Skeletal muscle satellite cell (primary cell): ENCODE measurements around the gene AKAP3. TPM values are rescaled to one million over a fixed set of nuclear protein-coding genes. Genes with fewer than 3 reads are reported as not detected.

Experiments
- H3K27me3 ChIP-seq: 2 replicates; pipeline ENCODE4 v1.7.0; 2013; ENCODE audit warnings: low read length; ENCODE audit not compliant: control insufficient read depth, insufficient read depth
- H3K36me3 ChIP-seq: 2 replicates; pipeline ENCODE4 v1.7.0; 2013; ENCODE audit warnings: mild to moderate bottlenecking, control low read depth, low read length; ENCODE audit not compliant: insufficient read depth
- H3K4me1 ChIP-seq: 2 replicates; pipeline ENCODE4 v1.7.0; 2013; ENCODE audit warnings: low read length; ENCODE audit not compliant: control insufficient read depth, insufficient read depth
- H3K4me2 ChIP-seq: 2 replicates; pipeline ENCODE4 v1.7.0; 2013; ENCODE audit warnings: mild to moderate bottlenecking, low read length
- H3K4me3 ChIP-seq: 2 replicates; pipeline ENCODE4 v1.7.0; 2013; ENCODE audit warnings: low read length
- H3K9ac ChIP-seq: 2 replicates; pipeline ENCODE4 v1.7.0; 2013; ENCODE audit warnings: mild to moderate bottlenecking, low read depth, low read length, moderate library complexity
- H3K9me3 ChIP-seq: replicated peaks from 2 replicates; pipeline ENCODE4 v1.7.0; 2013; ENCODE audit warnings: mild to moderate bottlenecking, control low read depth, low read length
- total RNA-seq: library from RNA; depleted of rRNA; stranded (reverse); fragments of >200 nt; gene quantifications from 2 replicates; pipeline ENCODE4 v1.2.3, GENCODE V29; 2012; rRNA removed

Gene AKAP3
- 0.76 and 3.1 TPM in 2 replicates for total RNA-seq

DNA sequence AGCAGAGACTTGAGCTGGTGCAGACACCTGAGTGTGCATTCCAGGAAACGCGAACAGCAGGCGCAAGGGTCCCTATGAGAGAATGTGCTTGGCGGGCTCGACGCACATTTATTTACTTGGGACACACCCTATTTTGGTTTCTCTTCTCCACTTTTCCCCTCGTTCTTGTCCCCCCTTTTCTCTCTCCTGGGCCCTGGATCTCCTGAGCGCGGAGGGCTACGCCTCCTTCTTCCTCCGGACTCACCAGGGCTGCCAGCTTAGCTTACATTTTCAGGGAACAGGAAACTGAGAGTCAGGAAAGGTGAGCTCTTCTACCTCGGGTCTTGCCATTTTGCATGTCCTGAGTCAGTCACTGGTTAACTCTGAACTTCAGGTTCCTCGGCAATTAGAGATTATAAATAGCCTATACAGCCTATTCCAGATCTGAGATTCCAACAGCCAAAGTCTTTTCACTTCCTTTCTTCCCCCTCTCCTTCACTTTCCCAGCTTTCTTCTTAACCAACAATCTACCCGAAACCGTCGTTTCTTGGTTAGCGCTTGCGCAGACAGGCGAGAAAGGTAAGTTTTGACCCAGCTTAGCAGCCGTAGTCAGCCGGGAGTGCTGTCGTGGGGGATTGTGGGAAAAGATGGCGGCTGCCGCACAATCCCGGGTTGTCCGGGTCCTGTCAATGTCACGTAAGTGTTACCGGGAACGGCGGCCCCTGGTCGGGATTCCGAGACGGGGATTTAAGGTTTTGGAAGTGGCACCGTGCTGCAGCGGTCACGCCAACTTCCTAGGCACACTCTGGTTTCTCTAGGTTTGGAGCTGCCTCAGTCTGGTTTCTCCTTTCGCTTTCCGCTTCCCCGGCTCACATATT, at the start of gene AKAP3, which contains the start of gene NDUFA9:
Gene AKAP3 (minus strand): TSS at position 551 of the 857 bp plus-strand sequence. CDS start 10,855 bp downstream, outside the sequence.
Gene NDUFA9 (plus strand): TSS at position 614 of the 857 bp plus-strand sequence. CDS start 13 bp downstream, at position 627.
- peaks cover 15% of the 10 kb centered on the region for H3K4me1 ChIP-seq
- no peaks in the 10 kb centered on the region for H3K9me3 ChIP-seq
- H3K36me3 ChIP-seq: no peaks in the 10 kb centered on the region
- peaks cover under 1% of the 10 kb centered on the region for H3K27me3 ChIP-seq
- peak within 1 kb of the TSS; percentile 91 for H3K9ac ChIP-seq
- peak within 1 kb of the TSS; percentile 91 for H3K4me2 ChIP-seq
- peak within 1 kb of the TSS; percentile 82 for H3K4me3 ChIP-seq

GRCh38 chr12:4690760-4691159, 41.9 kb upstream of the AKAP3 start:
- H3K27me3 ChIP-seq: no peaks in the 10 kb centered on the region
- no peaks in the 10 kb centered on the region for H3K4me1 ChIP-seq
- H3K9me3 ChIP-seq: no peaks in the 10 kb centered on the region
- no peak overlapping the region for H3K9ac ChIP-seq
- peaks cover 9% of the 10 kb centered on the region for H3K36me3 ChIP-seq
- H3K4me3 ChIP-seq: no peak overlapping the region
- H3K4me2 ChIP-seq: no peak overlapping the region

DNA sequence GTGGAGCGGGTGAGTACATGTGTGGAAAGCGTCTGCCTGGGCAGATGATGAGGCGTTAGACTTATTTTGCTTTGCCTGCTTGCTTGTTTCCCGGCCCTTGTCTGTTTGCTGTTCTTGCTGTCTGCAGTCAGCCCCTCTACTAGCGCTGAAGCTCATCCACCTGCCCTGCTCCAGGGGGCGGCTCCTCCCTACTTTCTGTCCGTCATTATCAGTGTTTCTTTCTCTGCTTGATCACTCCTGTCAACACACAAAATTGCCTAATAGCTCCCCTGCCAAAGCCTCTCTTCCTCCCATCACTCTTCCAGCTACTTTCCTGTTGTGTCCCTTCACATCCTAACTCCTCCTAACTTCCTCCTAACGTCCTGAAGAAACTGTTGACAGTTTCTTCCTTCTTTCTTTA, 36.5 kb upstream of the AKAP3 start:
- H3K4me3 ChIP-seq: no peak overlapping the region
- H3K9me3 ChIP-seq: no peaks in the 10 kb centered on the region
- H3K36me3 ChIP-seq: peaks cover 36% of the 10 kb centered on the region
- H3K9ac ChIP-seq: no peak overlapping the region
- no peak overlapping the region for H3K4me2 ChIP-seq
- no peaks in the 10 kb centered on the region for H3K27me3 ChIP-seq
- H3K4me1 ChIP-seq: peaks cover under 1% of the 10 kb centered on the region

DNA sequence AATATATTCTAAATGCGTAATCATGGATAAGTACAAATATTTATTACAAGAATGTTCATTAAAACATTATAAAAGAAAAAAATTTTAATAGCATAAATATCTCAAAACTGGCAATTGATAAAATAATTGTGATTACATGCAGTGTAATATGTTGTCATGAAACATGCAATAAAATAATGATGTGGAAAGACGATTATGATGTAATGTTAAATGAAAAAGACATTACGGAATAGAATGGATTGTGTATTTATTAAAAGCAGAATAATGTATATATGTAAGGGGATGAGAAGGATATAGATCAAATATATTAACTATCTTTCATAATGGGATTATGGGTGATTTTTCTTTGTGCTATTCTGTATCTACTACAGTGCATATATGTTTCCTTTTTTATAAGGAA, 32.9 kb upstream of the AKAP3 start:
- Histone ChIP-seq H3K4me3 (no peak overlapping the region), H3K27me3 (no peaks in the 10 kb centered on the region), H3K4me2 (no peak overlapping the region), H3K9ac (no peak overlapping the region), H3K36me3 (peaks cover 30% of the 10 kb centered on the region), H3K4me1 (peaks cover 4% of the 10 kb centered on the region), H3K9me3 (no peaks in the 10 kb centered on the region)

GRCh38 chr12:4679711-4680110, 30.9 kb upstream of the AKAP3 start:
- H3K36me3 ChIP-seq: peaks cover 16% of the 10 kb centered on the region
- H3K4me1 ChIP-seq: peaks cover 4% of the 10 kb centered on the region
- no peaks in the 10 kb centered on the region for H3K27me3 ChIP-seq
- H3K4me3 ChIP-seq: no peak overlapping the region
- H3K4me2 ChIP-seq: no peak overlapping the region
- no peak overlapping the region for H3K9ac ChIP-seq
- no peaks in the 10 kb centered on the region for H3K9me3 ChIP-seq

- Histone ChIP-seq H3K27me3 (no peaks in the 10 kb centered on the region), H3K4me1 (peaks cover 15% of the 10 kb centered on the region), H3K36me3 (peaks cover 66% of the 10 kb centered on the region), H3K9me3 (no peaks in the 10 kb centered on the region), H3K4me3 (no peak overlapping the region), H3K9ac (no peak overlapping the region), H3K4me2 (no peak overlapping the region)
Measured at GRCh38 chr12:4665236-4665635, 16.4 kb upstream of the AKAP3 start.

GRCh38 chr12:4663971-4664505, 15.2 kb upstream of the AKAP3 start:
- H3K4me3 ChIP-seq: no peak overlapping the region
- H3K36me3 ChIP-seq: peaks cover 69% of the 10 kb centered on the region
- H3K27me3 ChIP-seq: no peaks in the 10 kb centered on the region
- no peaks in the 10 kb centered on the region for H3K9me3 ChIP-seq
- H3K4me2 ChIP-seq: peak overlapping the region; percentile 15
- H3K9ac ChIP-seq: peak overlapping the region; percentile 61
- H3K4me1 ChIP-seq: peaks cover 15% of the 10 kb centered on the region

DNA sequence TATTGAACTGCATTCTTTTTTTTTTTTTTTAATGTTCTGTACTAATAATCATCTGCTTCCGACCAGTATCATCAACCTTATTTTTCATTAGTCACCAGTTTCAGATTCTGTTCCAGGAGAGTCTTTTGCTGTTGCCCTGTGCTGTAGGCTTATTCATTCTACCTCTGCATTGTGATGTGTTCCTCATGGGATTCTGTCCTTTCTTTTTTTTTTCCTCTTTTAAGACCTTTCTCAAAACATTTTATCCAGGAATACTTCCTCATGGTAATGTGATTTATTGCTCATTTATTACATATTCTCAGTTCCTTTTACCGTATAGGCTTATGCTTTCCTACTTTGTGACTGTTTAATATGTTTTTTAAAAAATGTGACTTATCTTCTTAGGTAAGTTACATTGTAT, 4.8 kb upstream of the AKAP3 start:
- Histone ChIP-seq H3K4me1 (peaks cover 10% of the 10 kb centered on the region), H3K36me3 (peaks cover 28% of the 10 kb centered on the region), H3K27me3 (no peaks in the 10 kb centered on the region)

DNA sequence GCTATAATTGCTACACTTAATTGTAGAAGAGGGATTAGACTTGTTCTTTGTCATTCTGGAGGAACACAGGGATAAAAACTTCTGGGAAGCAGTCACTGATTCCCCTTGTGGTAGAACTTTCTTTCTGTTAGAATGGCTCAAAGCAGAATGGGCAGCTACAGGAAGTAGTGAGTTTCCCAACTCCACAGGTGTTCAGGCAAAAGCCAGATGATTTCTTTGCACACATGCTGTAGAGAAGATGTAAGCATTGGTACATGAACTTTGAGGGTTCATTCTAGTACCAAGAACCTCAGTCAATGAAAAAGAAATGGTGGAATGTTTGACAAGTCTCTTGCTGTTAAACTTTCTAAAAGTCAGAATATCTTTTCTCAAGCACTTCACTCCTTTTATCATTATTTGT, 4.4 kb upstream of the AKAP3 start:
- Histone ChIP-seq H3K36me3 (peaks cover 28% of the 10 kb centered on the region), H3K27me3 (no peaks in the 10 kb centered on the region), H3K9me3 (no peaks in the 10 kb centered on the region), H3K4me1 (peaks cover 10% of the 10 kb centered on the region), H3K4me2 (no peak overlapping the region), H3K9ac (no peak overlapping the region), H3K4me3 (no peak overlapping the region)

More for the DNA sequence above, 4.8 kb upstream of the AKAP3 start:
- Histone ChIP-seq H3K4me3 (no peak overlapping the region), H3K9ac (no peak overlapping the region), H3K4me2 (no peak overlapping the region), H3K9me3 (no peaks in the 10 kb centered on the region)

DNA sequence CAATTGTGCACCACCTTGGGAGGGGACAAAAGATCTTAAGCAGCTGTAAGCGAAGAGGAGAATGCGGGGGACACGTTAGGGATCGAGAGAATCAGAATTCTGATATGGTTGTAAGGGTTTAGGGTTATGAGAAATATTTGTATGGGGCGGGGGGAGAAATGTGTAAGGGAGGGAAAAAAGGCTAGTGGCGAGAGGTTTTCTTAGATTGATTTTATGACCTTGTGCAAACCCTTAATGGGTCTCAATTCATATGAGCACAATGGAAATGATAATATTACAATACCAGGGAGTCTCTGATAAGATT, 459 bp upstream of the AKAP3 start:
- Histone ChIP-seq H3K9me3 (no peaks in the 10 kb centered on the region), H3K4me1 (peaks cover 15% of the 10 kb centered on the region), H3K27me3 (no peaks in the 10 kb centered on the region), H3K4me2 (peak overlapping the region; percentile 91), H3K4me3 (peak overlapping the region; percentile 82), H3K9ac (peak overlapping the region; percentile 91), H3K36me3 (peaks cover 3% of the 10 kb centered on the region)

DNA sequence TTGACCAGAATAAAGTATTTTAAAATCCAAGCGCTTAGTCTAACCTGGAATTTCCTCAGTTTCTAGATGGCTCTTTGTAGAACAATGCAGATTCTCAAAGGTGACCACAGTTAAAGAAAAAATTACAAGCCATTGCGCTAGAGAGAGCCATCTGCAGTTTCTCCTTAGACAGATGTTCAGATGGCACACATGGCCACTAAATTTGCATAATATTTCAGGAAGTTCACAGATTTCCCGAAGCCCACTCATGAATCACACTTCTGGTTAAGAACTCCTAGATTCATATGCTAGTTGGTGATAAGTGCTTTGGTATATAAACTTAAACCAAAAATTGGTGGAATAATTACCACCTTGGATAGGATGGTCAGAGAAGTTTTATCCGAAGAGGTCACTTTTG, 749 bp downstream of the AKAP3 start:
- H3K4me1 ChIP-seq: peaks cover 15% of the 10 kb centered on the region
- no peaks in the 10 kb centered on the region for H3K9me3 ChIP-seq
- peak overlapping the region; percentile 82 for H3K4me3 ChIP-seq
- peak overlapping the region; percentile 91 for H3K9ac ChIP-seq
- H3K4me2 ChIP-seq: peak overlapping the region; percentile 91
- H3K27me3 ChIP-seq: peaks cover 4% of the 10 kb centered on the region
- H3K36me3 ChIP-seq: no peaks in the 10 kb centered on the region

DNA sequence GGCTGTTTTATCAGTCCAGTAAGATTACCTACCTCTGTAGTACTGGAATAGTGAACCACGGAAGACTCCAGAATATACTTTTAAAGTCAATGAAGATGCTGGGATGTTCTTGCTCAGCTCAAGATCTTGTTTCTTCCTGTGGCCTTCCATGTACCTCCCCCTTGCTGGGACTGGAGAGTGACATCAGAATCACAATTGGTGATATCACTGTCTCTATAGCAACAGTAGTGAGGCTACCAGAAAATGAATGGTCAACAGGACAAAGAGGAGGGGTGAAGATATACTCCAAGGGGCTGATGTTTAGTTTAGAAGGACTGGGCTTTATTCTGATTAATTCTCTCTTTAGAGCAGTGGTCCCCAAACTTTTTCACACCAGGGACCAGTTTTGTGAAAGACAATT, 3.8 kb downstream of the AKAP3 start:
- no peak overlapping the region for H3K4me2 ChIP-seq
- peaks cover 4% of the 10 kb centered on the region for H3K27me3 ChIP-seq
- no peaks in the 10 kb centered on the region for H3K36me3 ChIP-seq
- peaks cover 8% of the 10 kb centered on the region for H3K4me1 ChIP-seq
- H3K4me3 ChIP-seq: no peak overlapping the region
- no peaks in the 10 kb centered on the region for H3K9me3 ChIP-seq
- no peak overlapping the region for H3K9ac ChIP-seq
